HG03521 (cell line): ENCODE data around the gene ITGA11.

Experiments
- ATAC-seq: cut with Tn5 transposase; IDR thresholded peaks from one replicate; pipeline ENCODE4 v1.9.1; 2021; ENCODE audit warnings: mild to moderate bottlenecking, moderate library complexity; ENCODE audit not compliant: unreplicated experiment

Gene ITGA11

GRCh38 chr15:68431792-68432401, at the start of gene ITGA11:
Gene ITGA11, minus strand, starts transcription at chr15:68432163. Its CDS starts 97 bp downstream, at chr15:68432066.
- no peak for ATAC-seq

- ATAC-seq, result no peak
Measured at GRCh38 chr15:68481321-68481720, 49.4 kb upstream of the ITGA11 start.

- no peak for ATAC-seq
Measured at GRCh38 chr15:68480296-68480695, 48.3 kb upstream of the ITGA11 start.

GRCh38 chr15:68479870-68480269, 47.9 kb upstream of the ITGA11 start:
- no peak for ATAC-seq

- ATAC-seq, result no peak
Measured at GRCh38 chr15:68479406-68479805, 47.4 kb upstream of the ITGA11 start.

- ATAC-seq, result no peak
Measured at GRCh38 chr15:68478853-68479252, 46.9 kb upstream of the ITGA11 start.

GRCh38 chr15:68475449-68475848, 43.5 kb upstream of the ITGA11 start:
- ATAC-seq, result no peak

- ATAC-seq, result no peak
Measured at GRCh38 chr15:68471541-68471940, 39.6 kb upstream of the ITGA11 start.

GRCh38 chr15:68470976-68471375, 39.0 kb upstream of the ITGA11 start:
- ATAC-seq, result no peak

GRCh38 chr15:68470049-68470742, 38.2 kb upstream of the ITGA11 start:
- no peak for ATAC-seq

GRCh38 chr15:68469162-68470048, 37.4 kb upstream of the ITGA11 start:
- no peak for ATAC-seq

- no peak for ATAC-seq
Measured at GRCh38 chr15:68466876-68467275, 34.9 kb upstream of the ITGA11 start.

GRCh38 chr15:68465861-68466560, 34.0 kb upstream of the ITGA11 start:
- no peak for ATAC-seq

- no peak for ATAC-seq
Measured at GRCh38 chr15:68464448-68465090, 32.6 kb upstream of the ITGA11 start.

- no peak for ATAC-seq
Measured at GRCh38 chr15:68463996-68464395, 32.0 kb upstream of the ITGA11 start.

- no peak for ATAC-seq
Measured at GRCh38 chr15:68463444-68463843, 31.5 kb upstream of the ITGA11 start.

- ATAC-seq, result no peak
Measured at GRCh38 chr15:68460166-68460565, 28.2 kb upstream of the ITGA11 start.

- no peak for ATAC-seq
Measured at GRCh38 chr15:68450192-68450591, 18.2 kb upstream of the ITGA11 start.

GRCh38 chr15:68449389-68449788, 17.4 kb upstream of the ITGA11 start:
- ATAC-seq, result no peak

GRCh38 chr15:68447976-68448755, 16.2 kb upstream of the ITGA11 start:
- no peak for ATAC-seq
